Measurements from ENCODE around the gene SIRT7.

Gene SIRT7

DNA sequence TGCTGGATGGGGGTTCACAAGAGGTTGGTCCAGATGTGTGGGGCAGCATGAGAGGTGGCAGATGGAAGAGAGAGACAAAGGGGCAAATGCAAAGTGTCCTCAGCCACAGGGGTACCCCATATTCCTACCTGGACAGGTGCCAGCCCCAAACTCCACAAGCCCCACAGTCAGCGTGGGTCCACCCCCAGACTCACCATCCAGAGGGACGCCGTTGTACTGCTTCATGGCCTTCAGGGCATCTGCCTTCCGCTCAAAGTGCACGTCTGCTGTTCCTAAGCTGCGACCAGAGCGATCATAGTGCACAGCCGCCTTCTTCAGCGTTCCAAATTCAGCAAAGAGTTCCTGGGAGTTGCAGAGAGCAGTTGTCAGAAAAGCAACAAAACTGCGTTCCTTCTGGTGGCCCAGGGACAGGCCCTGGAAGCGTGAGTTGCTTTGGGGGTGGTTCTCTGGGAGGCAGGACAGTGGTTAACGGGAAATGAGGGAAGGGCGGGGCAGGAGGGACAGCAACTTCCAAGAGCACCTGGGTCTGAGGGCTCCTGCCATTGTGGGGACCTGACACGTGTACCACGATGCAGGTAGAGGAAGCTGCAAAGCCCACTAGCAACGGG, 28.9 kb downstream of the SIRT7 start:
- Histone ChIP-seq H3K36me3 (replicated peaks in 1 of 2; ENCODE audit: control insufficient read depth in 2 of 2, insufficient read depth in 2 of 2, low read length in 2 of 2) (peaks cover 61 to 73% of the 10 kb centered on the region in 2 donors), H3K4me1 (ENCODE audit: control insufficient read depth in 2 of 2, insufficient read depth in 1 of 2, low read depth in 1 of 2, low read length in 2 of 2) (peaks cover 7 to 17% of the 10 kb centered on the region in 2 donors), H3K9ac (ENCODE audit: low read depth, low read length, poor library complexity) (no peak overlapping the region), H3K27ac (replicated peaks; ENCODE audit: low read length) (no peak overlapping the region), H3K23ac (ENCODE audit: low read depth, low read length, poor library complexity) (peak overlapping the region; percentile 26), H3K27me3 (ENCODE audit: control insufficient read depth in 3 of 3, insufficient read depth in 3 of 3, low read depth in 1 of 3, low read length in 3 of 3) (no peaks in the 10 kb centered on the region), H2AK5ac (ENCODE audit: low read depth, low read length) (no peak overlapping the region), H2AFZ (ENCODE audit: low read length) (no peak overlapping the region), H2BK120ac (ENCODE audit: low read depth, low read length) (peak overlapping the region; percentile 63), H2BK15ac (ENCODE audit: low read length) (no peak overlapping the region), H3K4me3 (ENCODE audit: low read length in 2 of 2) (peak overlapping the region in 1 of 2 donors; percentile 23), H2BK12ac (ENCODE audit: low read length) (no peak overlapping the region), H2BK5ac (ENCODE audit: low read length) (no peak overlapping the region), H4K8ac (ENCODE audit: low read depth, low read length) (no peak overlapping the region), H3K9me3 (replicated peaks in 1 of 2; ENCODE audit: control insufficient read depth in 2 of 2, insufficient read depth in 1 of 2, low read depth in 1 of 2, low read length in 2 of 2) (no peaks in the 10 kb centered on the region), H3K4ac (ENCODE audit: low read length) (no peak overlapping the region), H3K79me1 (ENCODE audit: low read depth, low read length) (peaks cover 18% of the 10 kb centered on the region), H4K91ac (ENCODE audit: low read depth, low read length, poor library complexity) (no peak overlapping the region), H3K18ac (ENCODE audit: low read length) (no peak overlapping the region), H3K4me2 (ENCODE audit: insufficient read depth, low read length, poor library complexity, severe bottlenecking) (no peak overlapping the region), H3K14ac (ENCODE audit: low read length) (no peak overlapping the region)
- no peak for DNase-seq (ENCODE audit: low spot score)
- no CpG with 5 or more reads among the region's 16 CpGs for WGBS, 2 donors (ENCODE audit: extremely low coverage in 2 of 2, insufficient read length in 2 of 2, insufficient replicate concordance in 1 of 2)

DNA sequence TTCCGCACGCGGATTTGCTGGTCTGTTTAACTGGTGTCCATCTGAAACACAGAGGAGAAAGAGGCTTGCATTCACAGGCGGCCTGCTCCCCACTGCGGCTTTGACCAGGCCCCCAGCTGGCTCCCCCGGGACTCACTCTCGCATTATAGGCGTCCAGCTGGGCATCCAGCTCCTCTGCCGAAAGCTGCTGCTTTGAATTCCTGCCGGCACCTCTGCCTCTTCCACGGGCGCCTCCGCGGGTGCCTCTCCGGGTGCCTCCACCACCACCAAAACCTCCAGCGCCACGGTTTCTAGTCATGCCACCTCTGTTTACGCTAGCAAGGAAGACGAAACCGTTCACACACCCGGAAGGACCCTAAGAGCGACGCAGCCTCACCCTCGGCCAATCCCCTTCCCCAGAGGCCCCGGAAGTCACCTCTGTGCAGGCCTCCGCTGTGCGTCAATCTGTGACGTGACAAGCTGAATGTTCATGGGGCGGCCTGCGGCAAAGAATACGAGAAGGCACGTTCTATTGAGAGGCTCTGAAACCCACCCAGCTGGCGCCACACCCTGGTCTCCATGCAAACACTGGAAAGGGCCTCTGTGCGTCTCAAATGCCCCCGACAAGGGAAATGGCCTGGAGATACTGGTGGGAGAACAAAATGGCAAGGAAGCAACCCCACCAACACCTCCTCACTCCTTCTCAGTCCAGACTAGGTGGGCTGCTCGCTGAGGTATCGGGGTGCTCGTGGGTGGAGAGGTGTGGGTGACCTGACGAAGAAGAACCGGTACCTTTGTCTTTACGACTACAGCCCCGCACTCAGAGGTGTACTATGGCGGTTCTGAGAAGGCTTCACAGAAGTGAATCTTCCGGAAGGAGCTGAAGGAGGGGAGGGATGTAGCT, 29.6 kb downstream of the SIRT7 start:
- no CpG with 5 or more reads among the region's 44 CpGs for WGBS, 2 donors (ENCODE audit: extremely low coverage in 2 of 2, insufficient read length in 2 of 2, insufficient replicate concordance in 1 of 2)
- no peak for DNase-seq (ENCODE audit: low spot score)
- no peak overlapping the region for H4K91ac ChIP-seq (ENCODE audit: low read depth, low read length, poor library complexity)
- peak overlapping the region in 1 of 2 donors; percentile 2 for H3K4me3 ChIP-seq (ENCODE audit: low read length in 2 of 2)
- no peaks in the 10 kb centered on the region for H3K9me3 ChIP-seq (replicated peaks in 1 of 2; ENCODE audit: control insufficient read depth in 2 of 2, insufficient read depth in 1 of 2, low read depth in 1 of 2, low read length in 2 of 2)
- no peak overlapping the region for H2BK15ac ChIP-seq (ENCODE audit: low read length)
- no peak overlapping the region for H2AFZ ChIP-seq (ENCODE audit: low read length)
- H3K9ac ChIP-seq (ENCODE audit: low read depth, low read length, poor library complexity) = no peak overlapping the region
- no peak overlapping the region for H4K8ac ChIP-seq (ENCODE audit: low read depth, low read length)
- H2BK120ac ChIP-seq (ENCODE audit: low read depth, low read length) = peak overlapping the region; percentile 63
- no peak overlapping the region for H3K4me2 ChIP-seq (ENCODE audit: insufficient read depth, low read length, poor library complexity, severe bottlenecking)
- no peak overlapping the region for H3K27ac ChIP-seq (replicated peaks; ENCODE audit: low read length)
- no peak overlapping the region for H3K18ac ChIP-seq (ENCODE audit: low read length)
- peaks cover 18% of the 10 kb centered on the region for H3K79me1 ChIP-seq (ENCODE audit: low read depth, low read length)
- H2BK12ac ChIP-seq (ENCODE audit: low read length) = no peak overlapping the region
- H2AK5ac ChIP-seq (ENCODE audit: low read depth, low read length) = no peak overlapping the region
- peaks cover 59 to 69% of the 10 kb centered on the region in 2 donors for H3K36me3 ChIP-seq (replicated peaks in 1 of 2; ENCODE audit: control insufficient read depth in 2 of 2, insufficient read depth in 2 of 2, low read length in 2 of 2)
- H3K27me3 ChIP-seq (ENCODE audit: control insufficient read depth in 3 of 3, insufficient read depth in 3 of 3, low read depth in 1 of 3, low read length in 3 of 3) = no peaks in the 10 kb centered on the region
- H3K4ac ChIP-seq (ENCODE audit: low read length) = no peak overlapping the region
- H3K4me1 ChIP-seq (ENCODE audit: control insufficient read depth in 2 of 2, insufficient read depth in 1 of 2, low read depth in 1 of 2, low read length in 2 of 2) = peaks cover 7 to 17% of the 10 kb centered on the region in 2 donors
- peak overlapping the region; percentile 26 for H3K23ac ChIP-seq (ENCODE audit: low read depth, low read length, poor library complexity)
- no peak overlapping the region for H3K14ac ChIP-seq (ENCODE audit: low read length)
- no peak overlapping the region for H2BK5ac ChIP-seq (ENCODE audit: low read length)

DNA sequence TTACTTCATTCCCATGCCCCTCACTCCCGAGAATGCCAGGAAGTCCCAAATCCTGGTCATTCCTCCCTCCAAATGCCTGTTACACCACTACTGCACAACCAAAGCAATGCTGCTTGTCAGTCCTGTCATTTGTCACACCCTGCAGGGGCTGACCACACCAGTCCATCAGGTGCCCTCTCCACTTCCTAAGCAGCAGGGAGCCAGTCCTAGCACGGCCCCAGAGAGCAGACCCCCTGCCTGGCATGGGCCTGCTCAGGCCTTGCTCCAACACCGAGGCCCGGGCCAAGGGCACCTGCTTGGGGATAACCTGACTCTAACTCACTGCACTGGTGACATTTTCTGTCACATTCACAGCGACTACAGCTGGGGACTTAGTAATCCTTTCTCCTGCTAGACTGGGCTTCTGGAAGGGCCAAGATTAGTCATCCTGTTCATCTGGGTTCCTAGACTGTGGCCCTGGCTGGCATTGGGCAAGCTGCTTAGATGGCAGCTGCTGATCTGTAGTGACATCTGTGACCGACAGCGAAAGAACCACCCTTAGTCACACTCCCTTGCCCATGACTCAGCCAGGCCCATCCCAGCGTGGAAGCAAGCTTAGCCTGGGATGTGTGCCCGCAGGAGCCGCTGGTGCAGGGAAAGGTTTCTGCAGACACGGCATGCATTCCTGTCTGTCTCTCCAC, 32.0 kb downstream of the SIRT7 start:
- H3K4ac ChIP-seq (ENCODE audit: low read length) = no peak overlapping the region
- no CpG with 5 or more reads among the region's 11 CpGs for WGBS, 2 donors (ENCODE audit: extremely low coverage in 2 of 2, insufficient read length in 2 of 2, insufficient replicate concordance in 1 of 2)
- H3K27me3 ChIP-seq (ENCODE audit: control insufficient read depth in 3 of 3, insufficient read depth in 3 of 3, low read depth in 1 of 3, low read length in 3 of 3) = no peaks in the 10 kb centered on the region
- no peak overlapping the region for H2AK5ac ChIP-seq (ENCODE audit: low read depth, low read length)
- H3K9me3 ChIP-seq (replicated peaks in 1 of 2; ENCODE audit: control insufficient read depth in 2 of 2, insufficient read depth in 1 of 2, low read depth in 1 of 2, low read length in 2 of 2) = no peaks in the 10 kb centered on the region
- no peak overlapping the region for H3K23ac ChIP-seq (ENCODE audit: low read depth, low read length, poor library complexity)
- DNase-seq (ENCODE audit: low spot score) = no peak
- no peak overlapping the region for H4K91ac ChIP-seq (ENCODE audit: low read depth, low read length, poor library complexity)
- H2BK120ac ChIP-seq (ENCODE audit: low read depth, low read length) = no peak overlapping the region
- peaks cover 7 to 15% of the 10 kb centered on the region in 2 donors for H3K4me1 ChIP-seq (ENCODE audit: control insufficient read depth in 2 of 2, insufficient read depth in 1 of 2, low read depth in 1 of 2, low read length in 2 of 2)
- no peak overlapping the region for H2BK12ac ChIP-seq (ENCODE audit: low read length)
- no peak overlapping the region for H2AFZ ChIP-seq (ENCODE audit: low read length)
- H3K14ac ChIP-seq (ENCODE audit: low read length) = no peak overlapping the region
- H3K18ac ChIP-seq (ENCODE audit: low read length) = no peak overlapping the region
- peaks cover 16% of the 10 kb centered on the region for H3K79me1 ChIP-seq (ENCODE audit: low read depth, low read length)
- H4K8ac ChIP-seq (ENCODE audit: low read depth, low read length) = no peak overlapping the region
- H3K36me3 ChIP-seq (replicated peaks in 1 of 2; ENCODE audit: control insufficient read depth in 2 of 2, insufficient read depth in 2 of 2, low read length in 2 of 2) = peaks cover 59 to 86% of the 10 kb centered on the region in 2 donors
- H2BK5ac ChIP-seq (ENCODE audit: low read length) = no peak overlapping the region
- H2BK15ac ChIP-seq (ENCODE audit: low read length) = no peak overlapping the region
- no peak overlapping the region for H3K9ac ChIP-seq (ENCODE audit: low read depth, low read length, poor library complexity)
- H3K4me2 ChIP-seq (ENCODE audit: insufficient read depth, low read length, poor library complexity, severe bottlenecking) = no peak overlapping the region
- H3K4me3 ChIP-seq (ENCODE audit: low read length in 2 of 2) = no peak overlapping the region
- no peak overlapping the region for H3K27ac ChIP-seq (replicated peaks; ENCODE audit: low read length)

DNA sequence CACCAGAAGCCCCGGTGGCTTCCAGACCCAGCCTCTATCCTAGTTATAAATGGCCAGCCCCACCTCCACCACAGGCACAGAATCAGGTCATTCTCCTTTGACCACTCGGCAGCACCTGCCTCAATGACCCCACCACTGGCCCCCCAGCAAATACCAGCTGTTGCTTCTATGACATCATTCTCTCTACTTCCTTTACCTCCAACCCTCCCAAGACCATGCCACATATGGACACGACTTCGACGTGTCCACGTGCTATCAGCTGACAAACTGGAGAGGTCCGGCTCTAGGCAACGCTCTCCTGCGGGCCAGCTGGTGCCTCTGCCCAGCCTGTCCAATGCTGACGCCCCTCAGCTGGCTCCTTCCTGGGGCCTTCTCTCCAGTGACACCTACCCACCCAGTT, 32.5 kb downstream of the SIRT7 start:
- Histone ChIP-seq H3K23ac (ENCODE audit: low read depth, low read length, poor library complexity) (no peak overlapping the region), H3K36me3 (replicated peaks in 1 of 2; ENCODE audit: control insufficient read depth in 2 of 2, insufficient read depth in 2 of 2, low read length in 2 of 2) (peaks cover 57 to 88% of the 10 kb centered on the region in 2 donors), H3K4ac (ENCODE audit: low read length) (no peak overlapping the region), H3K9me3 (replicated peaks in 1 of 2; ENCODE audit: control insufficient read depth in 2 of 2, insufficient read depth in 1 of 2, low read depth in 1 of 2, low read length in 2 of 2) (no peaks in the 10 kb centered on the region), H2BK5ac (ENCODE audit: low read length) (no peak overlapping the region), H3K9ac (ENCODE audit: low read depth, low read length, poor library complexity) (no peak overlapping the region), H2AK5ac (ENCODE audit: low read depth, low read length) (no peak overlapping the region), H3K4me1 (ENCODE audit: control insufficient read depth in 2 of 2, insufficient read depth in 1 of 2, low read depth in 1 of 2, low read length in 2 of 2) (peaks cover 5 to 12% of the 10 kb centered on the region in 2 donors), H3K14ac (ENCODE audit: low read length) (no peak overlapping the region), H3K79me1 (ENCODE audit: low read depth, low read length) (peaks cover 12% of the 10 kb centered on the region), H3K4me2 (ENCODE audit: insufficient read depth, low read length, poor library complexity, severe bottlenecking) (no peak overlapping the region), H3K27me3 (ENCODE audit: control insufficient read depth in 3 of 3, insufficient read depth in 3 of 3, low read depth in 1 of 3, low read length in 3 of 3) (no peaks in the 10 kb centered on the region), H2AFZ (ENCODE audit: low read length) (no peak overlapping the region), H2BK120ac (ENCODE audit: low read depth, low read length) (no peak overlapping the region), H2BK12ac (ENCODE audit: low read length) (no peak overlapping the region), H4K91ac (ENCODE audit: low read depth, low read length, poor library complexity) (no peak overlapping the region), H3K4me3 (ENCODE audit: low read length in 2 of 2) (no peak overlapping the region), H3K27ac (replicated peaks; ENCODE audit: low read length) (no peak overlapping the region), H3K18ac (ENCODE audit: low read length) (no peak overlapping the region), H4K8ac (ENCODE audit: low read depth, low read length) (no peak overlapping the region), H2BK15ac (ENCODE audit: low read length) (no peak overlapping the region)
- no CpG with 5 or more reads among the region's 10 CpGs for WGBS, 2 donors (ENCODE audit: extremely low coverage in 2 of 2, insufficient read length in 2 of 2, insufficient replicate concordance in 1 of 2)
- no peak for DNase-seq (ENCODE audit: low spot score)
